HG02623 (cell line): ENCODE measurements around the gene GPRC5D.

Experiments used
- ATAC-seq: cut with Tn5 transposase; IDR thresholded peaks from one replicate; pipeline ENCODE4 v1.9.1; 2021; ENCODE audit warnings: moderate library complexity; ENCODE audit not compliant: unreplicated experiment

GPRC5D gene

GRCh38 chr12:12909228-12909994 is 42.6 kb downstream of the GPRC5D start:
- ATAC-seq: no peak

- ATAC-seq: no peak
These were observed 43.3 kb downstream of the GPRC5D start for GRCh38 chr12:12908711-12909110.

GRCh38 chr12:12908252-12908651 is 43.7 kb downstream of the GPRC5D start:
- no peak for ATAC-seq

- ATAC-seq: no peak
These were observed 44.4 kb downstream of the GPRC5D start for GRCh38 chr12:12907552-12907951.

GRCh38 chr12:12903642-12904609 is 48.0 kb downstream of the GPRC5D start:
- ATAC-seq: no peak

GRCh38 chr12:12902036-12902435 is 49.9 kb downstream of the GPRC5D start:
- ATAC-seq: no peak

GRCh38 chr12:12901158-12901791 is 50.7 kb downstream of the GPRC5D start:
- ATAC-seq: no peak

- no peak for ATAC-seq
These were observed 51.2 kb downstream of the GPRC5D start for GRCh38 chr12:12900786-12901157.

GRCh38 chr12:12899530-12900380 is 52.2 kb downstream of the GPRC5D start:
- peak; percentile 70 for ATAC-seq

- no peak for ATAC-seq
These were observed 53.0 kb downstream of the GPRC5D start for GRCh38 chr12:12898911-12899511.

GRCh38 chr12:12898136-12898717 is 53.7 kb downstream of the GPRC5D start:
- no peak for ATAC-seq

GRCh38 chr12:12897302-12897701 is 54.7 kb downstream of the GPRC5D start:
- ATAC-seq: no peak

- ATAC-seq: no peak
These were observed 55.7 kb downstream of the GPRC5D start for GRCh38 chr12:12896260-12896659.

GRCh38 chr12:12893438-12893837 is 58.5 kb downstream of the GPRC5D start:
- ATAC-seq: no peak

GRCh38 chr12:12892681-12893141 is 59.3 kb downstream of the GPRC5D start:
- ATAC-seq: no peak

- no peak for ATAC-seq
These were observed 60.1 kb downstream of the GPRC5D start for GRCh38 chr12:12891881-12892355.

GRCh38 chr12:12891080-12891880 is 60.7 kb downstream of the GPRC5D start, which contains the start of gene GPRC5A:
GPRC5A (plus strand) TSS chr12:12891562; CDS start chr12:12908250, 16,688 bp downstream.
- no peak for ATAC-seq
